Esophagus (tissue), 2 donors: Measurements from ENCODE around the gene CNTLN. TPM values are rescaled to one million over a fixed set of nuclear protein-coding genes. Genes with fewer than 3 reads are reported as not detected.
"Not testable (repeated sequence)": the region's sequence is repeated elsewhere in the genome, so short reads cannot be mapped to it uniquely, and the experiment has no call there.

ENCODE experiments used
- H3K27ac ChIP-seq, 2 donors: one replicate each; pipeline ENCODE4 v1.5.1; 2013; ENCODE audit warnings: low read depth in 2 of 2, mild to moderate bottlenecking in 2 of 2, inconsistent platforms in 1 of 2, low read length in 1 of 2, moderate library complexity in 1 of 2
- H3K27me3 ChIP-seq, 2 donors: one replicate each; pipeline ENCODE4 v1.6.1; 2013; ENCODE audit warnings: low read length in 2 of 2, control low read depth in 1 of 2, mild to moderate bottlenecking in 1 of 2; ENCODE audit not compliant: insufficient read depth in 2 of 2, control insufficient read depth in 1 of 2
- H3K36me3 ChIP-seq, 2 donors: one replicate each; pipeline ENCODE4 v1.6.1; 2013; ENCODE audit warnings: low read length in 1 of 2; ENCODE audit not compliant: control insufficient read depth in 2 of 2, insufficient read depth in 2 of 2
- H3K4me1 ChIP-seq, 2 donors: one replicate each; pipeline ENCODE4 v1.6.1; 2013; ENCODE audit warnings: low read length in 1 of 2; ENCODE audit not compliant: control insufficient read depth in 2 of 2, insufficient read depth in 2 of 2
- H3K4me3 ChIP-seq, 2 donors: one replicate each; pipeline ENCODE4 v1.5.1; 2013; ENCODE audit warnings: low read length in 2 of 2, mild to moderate bottlenecking in 2 of 2, low read depth in 1 of 2, moderate library complexity in 1 of 2
- H3K9me3 ChIP-seq, 2 donors: one replicate each; pipeline ENCODE4 v1.6.1; 2013; ENCODE audit warnings: mild to moderate bottlenecking in 2 of 2, low read depth in 1 of 2, low read length in 1 of 2, moderate library complexity in 1 of 2; ENCODE audit not compliant: control insufficient read depth in 2 of 2, insufficient read depth in 1 of 2
- WGBS, 2 donors: extraction: QIAGEN DNeasy Blood & Tissue Kit; methylation state at CpG; one replicate each; pipeline ENCODE4 v1.1.7; 2013; 5-methylcytosine and 5-hydroxymethylcytosine counted together
- polyA plus RNA-seq, 2 donors: library from polyadenylated mRNA; stranded (reverse); fragments of 200-250 nt; gene quantifications; one replicate each; pipeline ENCODE4 v1.2.3, GENCODE V29; 2013
- donor health status: healthy with polysubstance abuse.
- donor health status: Bipolar disorder and iron deficiency.

Gene CNTLN
- polyA plus RNA-seq, 2 donors = 1.0 to 1.3 TPM

DNA sequence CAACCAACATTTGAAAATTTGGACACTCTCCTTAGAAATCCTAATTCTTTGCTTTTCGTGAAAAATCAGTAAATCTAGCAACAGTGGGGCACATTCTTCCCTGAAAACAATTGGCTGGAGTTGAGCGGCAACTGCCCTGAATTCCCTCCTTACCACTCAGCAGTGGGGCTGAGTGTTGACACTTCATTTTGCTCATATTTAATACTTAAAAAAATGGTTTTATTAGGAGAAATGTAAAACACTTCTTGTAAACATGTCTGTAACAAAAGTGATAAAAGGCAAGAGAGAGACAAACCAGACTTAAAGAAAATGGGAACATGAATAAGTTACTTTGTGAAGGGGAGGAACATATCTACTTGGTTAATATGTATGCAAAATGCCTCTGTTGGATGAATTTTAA lies 193.5 kb downstream of the CNTLN start:
- WGBS, 2 donors = 89 to 100% methylated on average over 2 of the region's 2 CpGs
- no peaks in the 10 kb centered on the region for H3K9me3 ChIP-seq
- H3K27ac ChIP-seq = no peak overlapping the region
- H3K27me3 ChIP-seq = no peaks in the 10 kb centered on the region
- H3K36me3 ChIP-seq = no peaks in the 10 kb centered on the region
- no peaks in the 10 kb centered on the region for H3K4me1 ChIP-seq
- no peak overlapping the region for H3K4me3 ChIP-seq

DNA sequence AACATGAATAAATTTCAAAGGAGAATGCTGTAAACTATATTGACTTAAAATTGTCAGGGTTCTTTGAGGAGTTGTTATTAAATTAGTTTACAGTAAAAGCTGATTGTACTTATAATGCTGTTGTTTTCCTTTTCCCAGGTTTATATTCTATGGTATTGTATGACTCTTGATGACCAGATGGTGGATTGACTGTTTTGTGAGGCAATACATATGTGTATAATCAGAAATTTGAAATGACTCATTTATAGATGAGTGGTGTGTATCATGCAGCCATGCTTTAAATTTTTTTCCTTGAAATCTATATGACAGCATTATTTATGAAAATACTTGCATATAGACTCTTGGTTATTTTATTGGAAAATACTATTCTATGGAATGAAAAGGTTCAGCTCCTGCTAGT lies 195.3 kb downstream of the CNTLN start:
- Histone ChIP-seq H3K4me1 (no peaks in the 10 kb centered on the region), H3K36me3 (no peaks in the 10 kb centered on the region), H3K27ac (no peak overlapping the region), H3K9me3 (no peaks in the 10 kb centered on the region), H3K27me3 (no peaks in the 10 kb centered on the region), H3K4me3 (no peak overlapping the region)

DNA sequence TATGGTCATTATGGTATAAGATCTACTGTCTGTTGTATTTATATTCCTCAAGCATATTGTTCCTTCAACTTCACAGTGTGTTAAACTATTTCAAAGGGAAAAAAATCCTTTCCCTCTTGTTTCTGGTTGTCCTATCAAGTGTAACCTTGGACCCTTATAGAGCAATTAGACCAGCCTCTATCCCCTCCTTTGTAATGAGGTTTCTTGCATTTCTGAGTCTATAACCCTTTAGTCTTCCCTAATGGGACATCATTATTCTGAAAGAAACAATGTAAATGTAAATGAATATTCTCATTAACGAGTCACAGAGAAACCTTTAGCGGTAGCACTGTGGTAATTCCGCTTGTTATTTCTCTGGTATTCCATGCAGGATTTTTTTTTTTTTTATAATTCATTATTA lies 197.3 kb downstream of the CNTLN start:
- no peak overlapping the region for H3K4me3 ChIP-seq
- no peaks in the 10 kb centered on the region for H3K4me1 ChIP-seq
- no peaks in the 10 kb centered on the region for H3K9me3 ChIP-seq
- WGBS, 2 donors = 93 to 94% methylated on average over 3 of the region's 3 CpGs
- no peaks in the 10 kb centered on the region for H3K27me3 ChIP-seq
- no peaks in the 10 kb centered on the region for H3K36me3 ChIP-seq
- no peak overlapping the region for H3K27ac ChIP-seq

DNA sequence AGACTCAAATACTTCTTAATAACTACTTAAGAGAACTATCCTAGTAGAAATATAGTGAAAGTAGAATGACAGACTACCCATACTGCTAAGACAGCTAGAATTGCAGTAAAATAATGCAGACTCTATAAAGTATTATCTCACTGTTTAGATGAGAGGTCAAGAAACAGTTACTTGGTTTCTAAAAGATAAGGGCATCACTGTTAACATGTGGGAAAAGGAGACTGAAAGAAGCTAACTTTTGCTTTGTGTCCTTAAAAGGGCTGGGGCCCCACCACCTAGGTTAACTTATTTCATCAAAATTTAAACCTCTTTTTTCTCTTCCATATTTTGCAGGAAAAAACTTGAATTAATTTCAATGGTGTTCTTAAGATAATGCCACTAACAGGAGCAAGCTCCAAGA lies 204.3 kb downstream of the CNTLN start:
- Histone ChIP-seq H3K36me3 (no peaks in the 10 kb centered on the region), H3K4me3 (no peak overlapping the region), H3K4me1 (no peaks in the 10 kb centered on the region), H3K27ac (no peak overlapping the region), H3K27me3 (no peaks in the 10 kb centered on the region), H3K9me3 (no peaks in the 10 kb centered on the region)

DNA sequence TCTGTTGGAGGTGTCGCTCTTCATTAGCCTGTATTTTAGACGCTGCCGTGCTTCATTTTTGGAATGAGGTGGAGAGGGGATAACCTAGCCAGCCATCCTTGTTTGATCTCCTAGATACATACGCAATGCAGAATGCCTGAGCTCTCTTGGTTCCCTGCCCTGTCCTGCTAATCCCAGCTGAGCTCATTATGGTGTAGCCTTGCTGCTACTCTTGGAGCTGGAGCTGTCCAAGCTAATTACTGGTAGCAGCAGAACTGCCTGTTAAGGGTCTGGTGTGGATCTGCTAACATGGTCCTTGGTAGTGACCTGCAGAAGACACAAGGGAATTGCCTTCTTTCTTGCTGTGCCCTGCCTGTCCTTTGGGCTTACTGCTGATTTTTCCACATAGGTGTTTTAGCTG lies 207.9 kb downstream of the CNTLN start:
- H3K36me3 ChIP-seq = no peaks in the 10 kb centered on the region
- 93 to 94% methylated on average over 4 of the region's 4 CpGs for WGBS, 2 donors

DNA sequence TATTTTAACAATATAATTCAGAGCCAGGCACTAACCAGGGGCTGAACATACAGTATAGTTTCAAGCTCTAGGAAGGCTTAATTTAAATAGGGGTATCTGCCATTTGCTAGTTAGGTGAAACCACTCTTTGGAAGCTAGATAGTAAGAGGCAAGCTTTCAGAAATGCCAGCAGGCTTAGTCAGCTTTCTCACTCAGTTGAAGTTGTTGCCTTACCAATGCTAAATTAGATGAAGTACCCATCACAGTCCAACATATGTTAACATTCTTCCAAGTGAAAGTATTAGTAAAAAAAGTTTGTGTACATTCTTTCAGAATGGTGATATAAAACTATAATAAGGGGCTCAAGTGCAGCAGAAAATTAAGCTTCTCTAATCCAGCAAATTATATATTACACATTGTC lies 215.0 kb downstream of the CNTLN start:
- no peaks in the 10 kb centered on the region for H3K9me3 ChIP-seq
- H3K27ac ChIP-seq = no peak overlapping the region
- no peaks in the 10 kb centered on the region for H3K36me3 ChIP-seq
- H3K27me3 ChIP-seq = no peaks in the 10 kb centered on the region
- H3K4me3 ChIP-seq = no peak overlapping the region
- no peaks in the 10 kb centered on the region for H3K4me1 ChIP-seq

More for the DNA sequence above, 207.9 kb downstream of the CNTLN start:
- Histone ChIP-seq H3K4me3 (no peak overlapping the region), H3K27ac (no peak overlapping the region), H3K9me3 (no peaks in the 10 kb centered on the region), H3K27me3 (no peaks in the 10 kb centered on the region), H3K4me1 (no peaks in the 10 kb centered on the region)

DNA sequence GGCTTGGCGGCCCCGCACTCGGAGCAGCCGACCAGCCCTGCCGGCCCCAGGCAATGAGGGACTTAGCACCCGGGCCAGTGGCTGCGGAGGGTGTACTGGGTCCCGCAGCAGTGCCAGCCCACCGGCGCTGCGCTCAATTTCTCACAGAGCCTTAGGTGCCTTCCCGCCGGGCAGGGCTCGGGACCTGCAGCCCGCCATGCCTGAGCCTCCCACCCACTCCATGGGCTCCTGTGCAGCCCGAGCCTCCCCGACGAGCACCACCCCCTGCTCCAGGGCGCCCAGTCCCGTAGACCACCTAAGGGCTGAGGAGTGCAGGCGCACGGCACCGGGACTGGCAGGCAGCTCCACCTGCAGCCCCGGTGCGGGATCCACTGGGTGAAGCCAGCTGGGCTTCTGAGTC lies 219.2 kb downstream of the CNTLN start:
- H3K4me1 ChIP-seq, H3K36me3 ChIP-seq, H3K9me3 ChIP-seq, H3K27ac ChIP-seq, H3K4me3 ChIP-seq, H3K27me3 ChIP-seq: not testable (repeated sequence)
- WGBS, 2 donors = 93 to 95% methylated on average over 21 to 25 of the region's 25 CpGs

DNA sequence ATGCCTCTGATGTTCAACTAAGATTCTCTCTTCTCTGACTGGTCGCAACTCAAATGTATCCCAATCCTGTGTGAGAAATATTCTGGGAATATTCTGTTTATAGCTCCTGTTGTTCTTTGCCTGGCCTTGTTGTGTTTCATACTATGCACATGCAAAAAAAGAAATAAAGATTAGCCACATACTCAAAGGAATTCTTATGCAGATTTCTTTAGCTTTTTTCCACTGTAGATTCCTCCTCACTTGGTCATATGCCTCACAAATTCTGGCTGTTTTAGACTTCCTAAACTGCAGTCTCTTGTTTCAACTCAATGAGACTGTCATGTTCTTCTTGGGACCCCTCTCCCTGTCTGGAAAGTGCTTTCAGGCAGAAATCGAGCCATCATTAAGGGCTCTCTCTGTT lies 226.5 kb downstream of the CNTLN start:
- Histone ChIP-seq H3K27me3 (no peaks in the 10 kb centered on the region), H3K36me3 (no peaks in the 10 kb centered on the region), H3K4me3 (no peak overlapping the region), H3K4me1 (no peaks in the 10 kb centered on the region), H3K9me3 (no peaks in the 10 kb centered on the region), H3K27ac (no peak overlapping the region)
- 70% methylated on average over 2 of the region's 2 CpGs for WGBS, 2 donors

DNA sequence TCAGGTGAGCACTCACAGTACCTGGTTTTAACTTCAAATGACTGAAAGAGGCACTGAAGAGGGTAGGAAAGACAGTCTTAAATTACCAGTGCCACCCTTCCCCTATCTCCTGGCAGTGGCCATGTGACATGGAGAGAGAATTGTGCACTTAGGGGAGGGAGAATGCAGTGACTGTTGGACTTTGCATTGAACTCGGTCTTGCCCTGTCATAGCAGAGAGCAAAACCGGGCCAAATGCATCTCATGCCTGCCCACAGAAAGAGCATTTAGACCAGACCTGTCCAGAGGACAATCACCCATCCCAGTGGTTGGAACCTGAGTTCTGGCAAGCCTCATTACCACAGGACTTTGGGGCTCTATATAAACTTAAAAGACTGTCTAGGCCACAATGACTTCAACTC lies 232.2 kb downstream of the CNTLN start:
- Histone ChIP-seq H3K9me3 (no peaks in the 10 kb centered on the region), H3K4me3 (no peak overlapping the region), H3K36me3 (no peaks in the 10 kb centered on the region), H3K4me1 (no peaks in the 10 kb centered on the region), H3K27me3 (no peaks in the 10 kb centered on the region), H3K27ac (no peak overlapping the region)
- WGBS, 2 donors = 88 to 90% methylated on average over 2 of the region's 2 CpGs

DNA sequence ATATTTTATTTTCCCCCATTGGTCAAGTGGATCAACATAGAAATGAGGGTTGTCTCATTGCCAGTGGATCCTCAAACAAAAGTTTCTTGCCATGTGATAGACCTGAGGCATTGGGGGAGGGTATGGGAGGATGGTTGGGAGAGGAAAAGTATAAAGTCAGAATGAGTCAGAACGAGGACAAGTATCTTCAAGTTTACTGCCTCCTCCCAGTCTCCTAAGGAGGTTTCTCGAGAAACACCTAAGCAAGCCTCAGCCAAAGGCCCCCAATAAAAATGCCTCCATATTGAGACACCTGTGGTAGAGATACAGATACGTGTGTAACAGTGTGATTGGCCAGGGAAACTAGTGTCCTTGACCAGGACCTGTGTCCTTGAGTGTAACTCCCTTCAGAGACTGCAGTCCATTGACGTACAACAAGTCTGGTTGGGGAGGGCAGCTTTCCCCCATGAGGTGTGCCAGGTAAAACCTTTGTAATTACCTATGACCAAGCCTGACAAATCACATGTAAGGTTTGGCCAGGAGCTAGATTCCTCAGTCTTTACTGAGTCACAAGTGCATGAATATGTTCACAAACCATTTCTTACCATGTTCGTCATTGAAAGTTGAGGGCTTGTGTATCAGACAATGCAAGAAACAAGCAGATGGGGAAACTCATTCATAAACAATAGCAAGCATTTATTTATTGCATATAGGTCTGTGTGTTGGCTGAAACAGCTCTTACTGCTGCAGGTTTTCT lies 245.5 kb downstream of the CNTLN start:
- Histone ChIP-seq H3K27ac (no peak overlapping the region), H3K36me3 (no peaks in the 10 kb centered on the region), H3K9me3 (no peaks in the 10 kb centered on the region), H3K4me1 (no peaks in the 10 kb centered on the region), H3K4me3 (no peak overlapping the region), H3K27me3 (no peaks in the 10 kb centered on the region)
- 81 to 88% methylated on average over 5 of the region's 5 CpGs for WGBS, 2 donors
